G401 (cell line): ENCODE data around the gene TMEM50B. TPM values are rescaled to one million over a fixed set of nuclear protein-coding genes. Genes with fewer than 3 reads are reported as not detected.
"Not testable (repeated sequence)": the region's sequence is repeated elsewhere in the genome, so short reads cannot be mapped to it uniquely, and the experiment has no call there.

Experiments used
- DNase-seq: peaks from one replicate; pipeline ENCODE4 v3.0.0-alpha.2; 2015; ENCODE audit warnings: low spot score
- in situ Hi-C: cut with HindIII; loops from 2 replicates; pipeline ENCODE4 v1.10.0; 2016; ENCODE audit warnings: low sequenced_read_pairs, mixed read lengths
- total RNA-seq: library from RNA; depleted of rRNA; stranded (reverse); fragments of >200 nt; shearing (Covaris generic); gene quantifications from 2 replicates; pipeline ENCODE4 v1.2.3, GENCODE V29; 2014; rRNA removed

TMEM50B gene
- total RNA-seq, result 24.6 and 28.0 TPM in 2 replicates

DNA sequence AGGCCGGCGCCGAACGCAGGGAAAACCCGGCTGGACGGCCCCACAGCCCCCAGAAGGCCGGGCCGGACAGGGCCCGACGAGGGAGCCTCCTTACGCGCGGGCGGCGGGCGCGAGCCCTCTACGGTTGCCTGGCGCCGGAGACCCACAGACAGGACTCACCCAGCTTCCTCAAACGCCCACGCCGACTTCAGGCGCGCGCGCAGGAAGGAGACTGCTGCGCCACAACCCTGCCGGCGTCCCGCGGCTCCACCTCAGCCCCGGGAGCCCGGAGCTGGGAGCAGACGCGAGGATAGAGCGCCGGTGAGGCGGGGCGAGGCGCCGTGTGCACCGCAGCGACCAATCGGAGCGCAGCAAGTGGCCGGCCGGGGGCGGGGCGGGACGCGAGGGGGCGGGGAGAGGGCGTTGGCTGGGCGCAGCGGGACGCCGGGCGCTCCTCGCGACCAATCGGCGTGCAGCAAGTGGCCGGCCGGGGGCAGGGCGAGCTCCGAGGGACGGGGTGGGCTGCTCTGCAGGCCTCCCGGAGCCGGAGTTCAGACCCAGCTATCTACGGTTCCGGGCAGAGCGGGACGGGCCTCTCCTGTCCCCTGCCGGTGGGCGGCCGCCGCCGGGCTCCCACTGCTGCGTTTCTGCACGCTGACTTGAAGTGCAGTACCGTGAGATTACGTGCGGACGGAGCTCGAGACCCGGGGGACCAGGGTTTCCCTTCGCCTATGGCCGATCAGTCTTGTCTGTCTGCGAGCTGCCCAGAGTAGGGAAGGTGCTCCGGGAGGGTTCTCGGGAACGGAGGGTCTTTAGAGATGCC, at the start of gene TMEM50B:
TSS of gene TMEM50B (minus strand) at position 296 of the 802 bp plus-strand sequence. CDS start 11,089 bp downstream, outside the sequence.
- DNase-seq, result peak; percentile 96
- in situ Hi-C loops, result no loop called here

DNA sequence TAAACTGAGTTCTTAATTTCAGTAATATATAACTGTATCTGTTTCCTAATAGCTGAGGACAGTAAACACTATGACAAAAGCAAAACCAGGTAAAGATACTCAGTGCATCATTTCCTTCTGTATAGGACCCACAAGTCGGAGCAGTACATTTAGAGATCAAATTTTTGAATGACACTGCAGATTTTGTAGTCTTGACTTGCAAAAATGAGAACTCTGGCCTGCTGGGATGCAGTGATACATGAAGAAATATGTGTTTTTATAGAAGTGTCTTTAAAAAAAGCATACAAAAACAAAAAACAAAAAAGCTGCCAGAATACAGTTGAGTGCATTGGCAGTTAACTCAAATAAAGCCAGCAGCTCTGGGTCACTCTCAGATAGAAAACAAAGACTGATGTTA, 43.2 kb upstream of the TMEM50B start:
- in situ Hi-C loops, result no loop called here
- DNase-seq, result no peak

DNA sequence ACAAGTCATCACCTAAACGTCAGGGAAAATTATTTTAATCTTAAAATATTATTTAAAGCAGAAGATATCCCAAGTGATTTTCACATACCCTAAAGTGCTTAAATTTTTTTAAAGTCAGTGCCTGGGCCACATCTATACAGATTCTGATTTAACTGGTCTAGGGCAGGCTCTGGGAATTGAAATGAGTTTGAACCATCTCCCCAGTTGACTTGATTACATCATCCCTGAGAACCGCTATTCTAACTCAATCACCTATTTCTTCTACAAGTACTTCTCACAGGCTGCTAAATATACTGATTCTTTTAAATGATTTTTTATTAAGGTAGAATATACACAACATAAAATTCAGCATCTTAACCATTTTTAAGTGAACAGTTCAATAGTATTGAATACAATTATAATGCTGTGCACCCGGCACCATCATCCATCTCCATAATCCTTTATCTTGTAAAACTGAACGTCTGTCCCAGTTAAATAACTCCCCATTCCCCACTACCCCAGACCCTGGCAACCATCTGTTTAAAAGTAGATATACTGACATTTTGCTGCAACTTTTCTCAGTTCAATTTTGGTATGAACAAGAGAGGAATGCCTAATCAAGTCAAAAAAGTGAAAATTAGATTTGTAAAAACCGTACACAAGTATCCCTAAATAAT, 42.7 kb upstream of the TMEM50B start:
- DNase-seq, result no peak

DNA sequence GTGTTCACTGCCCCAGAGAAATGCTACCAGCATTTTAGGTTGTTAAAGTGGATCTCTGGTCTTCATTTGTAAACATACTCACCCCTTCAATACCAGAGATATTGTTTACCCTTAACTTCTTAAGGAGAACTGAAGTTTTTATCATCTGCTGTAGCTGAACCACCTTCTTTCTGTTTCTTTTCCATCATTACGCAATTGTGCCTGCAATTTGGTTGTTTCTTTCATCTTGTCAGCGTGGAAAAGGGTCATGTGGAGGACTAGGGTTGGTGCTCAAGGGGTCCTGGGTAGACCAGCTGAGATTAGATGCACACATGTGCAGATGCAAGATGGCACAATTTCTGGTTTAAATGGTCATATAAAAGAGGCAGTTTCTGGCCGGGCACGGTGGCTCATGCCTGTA, 39.1 kb upstream of the TMEM50B start:
- in situ Hi-C loops, result no loop called here
- DNase-seq, result no peak

More for the DNA sequence above, 42.7 kb upstream of the TMEM50B start:
- in situ Hi-C loops, result no loop called here

DNA sequence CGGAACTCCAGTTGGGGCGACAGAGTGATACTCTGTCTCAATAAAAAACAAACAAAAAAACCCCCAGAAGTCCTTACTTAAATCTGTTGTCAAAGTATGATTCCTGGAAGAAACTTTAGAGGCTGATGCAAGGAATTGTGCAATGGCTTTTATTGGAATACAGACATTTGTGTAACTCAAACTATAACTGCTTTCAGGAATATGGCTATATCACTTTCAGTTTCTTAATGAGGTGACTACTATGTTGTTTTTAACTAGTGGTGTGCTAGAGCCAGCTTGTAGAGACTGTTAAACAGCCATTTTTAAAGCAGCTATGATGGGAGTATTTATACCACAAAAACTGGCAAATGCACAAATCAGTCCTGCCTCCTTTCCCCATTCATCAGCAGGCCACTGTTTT, 34.5 kb upstream of the TMEM50B start:
- DNase-seq, result no peak
- in situ Hi-C loops, result no loop called here

DNA sequence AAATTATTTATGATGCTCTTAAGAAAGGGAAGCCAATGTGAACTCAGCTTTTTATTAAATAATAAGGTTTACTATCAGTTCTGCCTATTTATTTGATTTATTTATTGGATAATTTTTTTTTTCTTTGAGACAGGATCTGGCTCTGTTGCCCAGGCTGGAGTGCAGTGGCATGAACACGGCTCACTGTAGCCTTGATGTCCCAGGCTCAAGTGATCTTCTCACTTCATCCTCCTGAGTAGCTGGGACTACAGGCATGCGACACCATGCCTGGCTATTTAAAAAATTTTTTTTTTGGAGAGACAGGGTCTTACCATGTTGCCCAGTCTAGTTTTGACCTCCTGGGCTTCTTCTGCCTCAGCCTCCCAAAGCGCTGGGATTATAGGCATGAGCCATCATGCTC, 32.7 kb upstream of the TMEM50B start:
- DNase-seq, result no peak
- in situ Hi-C loops, result no loop called here

DNA sequence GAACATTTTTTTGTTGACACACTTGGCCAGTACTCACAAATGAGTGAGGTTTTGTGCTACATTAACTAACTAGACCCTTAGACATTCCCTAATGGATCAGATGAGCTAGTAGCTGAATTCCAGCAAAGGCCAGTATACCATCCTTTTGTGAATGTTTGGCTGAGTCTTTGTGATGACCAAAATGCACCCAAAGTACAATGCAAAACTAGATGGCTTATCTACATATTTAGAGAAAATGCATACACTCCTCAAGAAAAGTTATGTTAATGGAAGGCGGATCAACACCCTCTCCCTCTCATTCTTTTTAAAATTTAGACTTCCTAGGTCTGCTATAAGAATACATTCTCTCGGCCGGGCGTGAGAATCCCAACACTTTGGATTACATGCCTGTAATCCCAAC, 31.9 kb upstream of the TMEM50B start:
- no peak for DNase-seq
- in situ Hi-C loops, result no loop called here

DNA sequence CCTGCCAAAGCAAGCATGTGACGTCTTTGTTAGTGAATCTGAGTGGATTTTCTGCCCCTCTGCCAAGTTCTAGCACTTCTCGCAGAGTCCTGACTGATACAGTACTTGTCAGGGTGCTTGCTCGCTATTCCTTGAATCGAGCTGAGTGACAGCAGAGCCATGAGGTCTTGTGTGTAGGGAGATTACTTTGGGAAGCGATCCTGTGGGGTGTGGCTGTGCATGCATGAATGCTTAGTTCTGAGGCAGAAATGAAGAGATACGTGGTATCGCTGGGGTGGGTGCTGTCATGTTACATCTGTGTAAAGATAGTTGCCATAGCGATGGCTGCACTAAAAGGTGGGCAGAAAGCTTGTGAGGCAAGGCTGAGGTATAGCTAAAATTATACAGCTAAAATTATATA, 31.1 kb upstream of the TMEM50B start:
- in situ Hi-C loops, result no loop called here
- DNase-seq, result no peak

DNA sequence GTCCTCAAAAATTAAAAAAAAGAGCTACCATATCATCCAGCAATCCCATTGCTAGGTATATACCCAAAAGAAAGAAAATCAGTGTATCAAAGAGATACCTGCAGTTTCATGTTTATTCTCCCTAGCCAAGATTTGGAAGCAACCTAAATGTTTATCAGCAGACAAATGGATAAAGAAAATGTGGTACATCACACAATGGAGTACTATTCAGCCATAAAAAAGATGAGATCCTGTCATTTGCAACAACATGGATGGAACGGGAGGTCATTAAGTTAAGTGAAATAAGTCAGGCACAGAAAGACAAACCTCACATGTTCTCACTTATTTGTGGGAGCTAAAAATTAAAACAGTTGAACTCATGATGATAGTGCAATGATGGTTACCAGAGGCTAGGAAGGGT, 27.2 kb upstream of the TMEM50B start:
- not testable (repeated sequence) for DNase-seq

DNA sequence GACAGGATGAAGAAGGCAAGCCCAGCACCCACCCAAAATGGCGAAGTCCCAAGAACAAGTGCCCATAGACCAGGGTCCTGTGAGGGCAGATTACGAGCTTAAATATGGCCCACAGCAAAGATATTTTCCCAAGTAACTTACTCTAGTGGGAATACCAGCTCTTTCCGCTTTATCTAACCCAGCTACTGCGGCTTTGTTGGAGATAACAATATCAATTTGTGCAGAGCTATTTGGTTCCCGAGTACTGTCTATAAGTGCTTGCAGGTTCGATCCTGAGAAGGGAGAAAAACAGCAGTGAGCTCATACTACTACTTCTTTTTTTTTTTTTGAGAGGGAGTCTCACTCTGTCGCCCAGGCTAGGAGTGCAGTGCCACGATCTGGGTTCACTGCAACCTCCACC, 26.1 kb upstream of the TMEM50B start:
- in situ Hi-C loops, result no loop called here
- no peak for DNase-seq

More for the DNA sequence above, 27.2 kb upstream of the TMEM50B start:
- in situ Hi-C loops, result not testable (repeated sequence)

DNA sequence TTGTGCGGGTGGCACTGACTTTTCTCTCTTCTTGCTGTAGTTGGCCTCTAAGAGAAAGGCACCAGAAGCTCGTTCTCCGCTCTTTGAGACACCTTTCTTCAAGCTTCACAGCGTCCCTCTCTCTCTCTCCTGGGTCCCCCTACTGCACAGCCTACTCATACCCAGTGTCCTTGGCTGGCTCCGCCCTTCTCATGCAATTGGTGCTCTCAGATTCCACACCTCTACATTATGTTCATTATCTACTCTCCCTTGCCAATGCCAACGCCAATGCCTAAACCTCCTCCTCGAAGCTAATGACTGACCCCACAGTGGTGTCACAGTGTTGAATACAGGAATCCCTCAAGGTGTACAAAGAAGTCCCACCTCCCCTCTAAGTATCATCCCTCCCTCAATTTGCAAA, 16.6 kb upstream of the TMEM50B start:
- DNase-seq, result no peak
- in situ Hi-C loops, result no loop called here

DNA sequence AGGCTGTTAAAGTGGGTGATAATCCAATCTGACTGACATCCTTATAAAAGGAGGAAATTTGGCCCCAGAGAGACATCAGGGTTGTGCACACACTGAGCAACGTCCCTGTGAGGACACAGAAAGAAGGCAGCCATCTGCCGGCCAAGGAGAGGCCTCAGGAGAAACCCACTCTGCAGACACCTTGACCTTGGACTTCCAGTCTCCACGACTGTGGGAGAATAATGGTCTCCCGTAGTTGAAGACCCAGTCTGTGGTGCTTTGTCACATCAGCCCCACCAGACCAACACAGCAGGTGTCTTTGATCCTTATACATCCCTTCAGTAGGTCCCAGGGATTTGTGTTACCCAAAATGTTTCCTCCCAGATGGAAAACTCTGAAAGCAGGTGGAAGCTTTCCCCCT, 16.0 kb upstream of the TMEM50B start:
- in situ Hi-C loops, result no loop called here
- no peak for DNase-seq

DNA sequence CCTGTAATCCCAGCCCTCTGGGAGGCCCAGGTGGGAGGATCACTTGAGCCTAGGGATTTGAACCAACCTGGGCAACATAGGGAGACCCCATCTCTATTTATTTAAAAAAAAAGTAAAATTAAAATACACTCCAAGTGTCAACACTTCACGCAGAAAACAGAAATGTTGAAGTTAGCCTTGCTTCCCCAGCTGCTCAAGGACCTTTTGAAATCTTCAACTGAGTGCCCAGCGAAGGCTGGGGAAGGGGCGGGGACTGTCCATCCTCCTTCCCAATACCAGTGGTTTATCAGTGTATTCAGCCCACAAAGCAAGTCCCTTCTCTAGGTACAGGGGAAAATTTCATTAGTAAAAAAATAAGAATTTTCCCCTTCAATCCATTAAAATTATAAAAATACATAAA, 14.0 kb upstream of the TMEM50B start:
- DNase-seq, result no peak
- in situ Hi-C loops, result no loop called here

DNA sequence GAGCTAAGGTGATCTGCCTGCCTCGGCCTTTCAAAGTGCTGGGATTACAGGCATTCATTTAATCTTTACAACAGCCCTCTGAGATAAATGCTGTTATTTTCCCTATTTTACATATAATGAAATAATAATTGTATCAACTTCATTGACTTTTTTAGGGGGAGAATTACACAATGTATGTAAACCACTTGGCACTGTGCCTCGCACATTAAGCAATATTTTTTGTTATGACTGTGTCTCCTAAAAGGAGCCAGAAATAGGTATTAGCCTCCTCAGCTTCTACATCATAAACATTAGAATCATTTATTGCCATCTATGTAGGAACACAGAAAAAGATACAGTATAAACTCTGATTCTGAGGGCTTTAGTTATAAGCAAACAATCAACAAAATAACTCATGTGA, 12.8 kb upstream of the TMEM50B start:
- in situ Hi-C loops, result no loop called here
- no peak for DNase-seq

DNA sequence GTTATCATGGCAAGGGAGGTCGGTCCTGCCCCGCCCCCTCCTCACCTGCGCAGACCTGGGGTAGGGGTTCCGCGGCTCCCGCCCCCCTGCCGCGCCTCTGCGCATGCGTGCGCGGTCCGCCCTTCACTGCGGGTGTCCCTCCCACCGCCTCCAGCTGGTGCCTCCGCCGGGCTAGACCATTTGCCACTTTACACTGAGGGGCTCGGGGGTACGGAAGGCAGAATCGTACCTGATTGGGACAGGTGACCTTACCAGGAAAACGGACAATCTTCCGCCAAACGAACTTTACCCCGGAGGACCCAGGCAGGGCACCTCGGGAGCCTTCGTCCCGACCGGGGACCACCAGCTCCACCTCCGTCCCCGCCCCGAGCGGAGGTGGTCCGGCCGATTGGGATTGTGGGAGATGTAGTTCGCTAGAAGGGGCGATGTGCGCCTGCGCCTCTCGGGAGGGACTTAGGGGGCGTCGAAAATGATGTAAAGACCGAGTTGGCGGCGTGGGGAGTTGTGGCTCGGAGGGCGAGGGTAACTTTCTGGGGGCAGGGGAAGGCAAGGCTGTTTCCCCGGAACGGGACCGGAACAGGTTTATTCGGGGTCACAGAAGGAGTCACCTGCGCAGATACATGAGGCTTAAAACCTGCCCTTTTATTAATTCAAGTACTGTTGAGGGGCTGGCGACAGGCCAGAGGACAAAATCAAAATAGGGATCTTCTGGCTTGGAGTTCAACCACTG, 11.8 kb upstream of the TMEM50B start, which contains the start of gene DNAJC28:
TSS of gene DNAJC28 (minus strand) at position 344 of the 730 bp plus-strand sequence. CDS start 2,323 bp downstream, outside the sequence.
- in situ Hi-C loops, result no loop called here

DNA sequence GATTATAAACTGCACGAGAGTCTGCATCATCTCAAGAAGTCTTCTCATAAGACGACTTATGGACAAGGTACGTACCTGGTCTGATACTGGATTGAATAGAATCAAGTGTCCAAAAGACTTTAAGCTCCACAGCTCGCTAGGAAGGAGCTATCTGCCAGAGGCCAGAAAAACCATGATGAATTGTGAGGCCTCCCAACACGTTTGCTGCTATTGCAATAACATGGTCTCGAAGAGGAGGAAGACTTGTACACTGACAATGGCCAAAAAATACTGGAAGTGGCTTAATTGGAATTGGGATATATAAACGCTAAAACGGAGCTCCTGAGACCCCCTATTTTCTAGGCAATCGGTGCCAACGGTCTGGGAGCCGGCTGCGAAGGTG, 11.2 kb upstream of the TMEM50B start:
- DNase-seq, result peak; percentile 62
- in situ Hi-C loops, result no loop called here

More for the DNA sequence above, 11.8 kb upstream of the TMEM50B start, which contains the start of gene DNAJC28:
- peak; percentile 94 for DNase-seq

DNA sequence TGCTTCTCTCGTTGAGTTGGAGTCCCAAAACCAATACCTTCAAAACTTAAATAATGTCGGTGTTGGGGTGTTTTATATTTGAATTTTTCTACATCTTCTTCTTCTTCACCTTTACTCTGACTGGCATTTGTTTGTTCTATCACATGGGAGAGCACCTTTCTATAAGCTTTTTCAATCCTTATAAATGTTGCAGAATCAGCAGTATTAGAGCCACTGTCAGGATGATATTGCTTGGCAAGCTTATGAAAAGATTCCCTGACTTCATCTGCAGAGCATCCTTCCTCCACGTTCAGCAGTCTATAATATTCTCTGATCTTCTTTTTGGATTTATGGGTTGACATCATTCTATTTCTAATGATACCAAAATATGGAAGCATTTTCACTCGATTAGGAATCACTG, 9.2 kb upstream of the TMEM50B start:
- in situ Hi-C loops, result no loop called here

DNA sequence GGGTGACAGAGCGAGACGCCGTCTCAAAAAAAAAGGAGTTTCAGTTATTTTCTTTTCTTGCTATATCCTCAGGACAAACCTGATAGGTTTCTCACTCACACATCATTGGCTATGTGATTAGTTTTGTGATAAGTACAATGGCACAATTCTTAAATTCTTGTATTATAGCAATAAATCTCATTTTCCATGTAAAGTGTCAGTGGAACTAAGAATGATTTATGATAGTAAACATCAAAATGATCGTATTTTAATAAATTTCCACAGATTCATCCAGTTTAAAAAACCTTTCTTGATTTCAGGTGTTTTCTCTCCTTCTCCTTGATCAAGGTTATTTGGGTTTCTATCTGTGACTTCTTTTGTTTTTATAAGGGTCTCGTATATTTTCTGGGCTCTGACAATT, 8.2 kb upstream of the TMEM50B start:
- in situ Hi-C loops, result no loop called here
- DNase-seq, result no peak

More for the DNA sequence above, 9.2 kb upstream of the TMEM50B start:
- DNase-seq, result no peak

DNA sequence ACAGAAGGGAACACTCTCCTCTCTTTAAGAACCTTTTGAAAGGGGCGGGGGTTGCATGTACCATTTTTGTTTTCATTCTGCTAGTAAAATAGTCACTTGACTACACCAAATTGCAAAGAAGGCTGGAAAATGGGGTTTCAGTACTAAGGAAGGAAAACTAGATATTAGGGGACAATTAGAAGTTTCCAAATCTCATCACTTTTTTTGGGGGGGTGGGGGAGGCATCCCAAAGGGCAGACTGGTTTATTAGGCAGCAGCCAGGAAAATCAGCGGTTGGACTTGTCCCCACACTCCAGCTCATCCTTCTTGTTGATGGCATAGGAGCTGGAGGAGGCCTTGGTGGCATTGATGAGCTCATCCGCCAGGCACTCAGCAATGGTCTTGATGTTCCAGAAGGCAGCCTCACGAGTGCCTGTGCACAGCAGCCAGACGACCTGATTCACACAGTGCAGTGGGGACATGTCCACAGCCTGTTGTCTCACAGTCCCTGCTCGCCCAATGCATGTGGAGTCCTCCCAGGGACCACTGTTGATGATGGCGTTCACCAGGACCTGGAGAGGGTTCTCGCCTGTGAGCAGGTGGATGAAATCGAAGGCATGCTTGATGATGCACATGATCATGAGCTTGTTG, 1.7 kb upstream of the TMEM50B start:
- no peak for DNase-seq
- in situ Hi-C loops, result no loop called here
